Stimulated activated CD4-positive, alpha-beta T cell treated with anti-CD3 and anti-CD28 coated beads, Interleukin-12 subunit alpha, Interleukin-12 subunit beta, amount 100 ng/mL, for 48 hours (primary cell): Measurements from ENCODE around the gene TRAPPC13.
"Not testable (repeated sequence)": the region's sequence is repeated elsewhere in the genome, so short reads cannot be mapped to it uniquely, and the experiment has no call there.

ENCODE experiments used
- DNase-seq, 3 donors: peaks; one replicate each; pipeline ENCODE4 v3.0.0-alpha.2; 2020; ENCODE audit warnings: low read depth in 2 of 3, low spot score in 1 of 3

Gene TRAPPC13

DNA sequence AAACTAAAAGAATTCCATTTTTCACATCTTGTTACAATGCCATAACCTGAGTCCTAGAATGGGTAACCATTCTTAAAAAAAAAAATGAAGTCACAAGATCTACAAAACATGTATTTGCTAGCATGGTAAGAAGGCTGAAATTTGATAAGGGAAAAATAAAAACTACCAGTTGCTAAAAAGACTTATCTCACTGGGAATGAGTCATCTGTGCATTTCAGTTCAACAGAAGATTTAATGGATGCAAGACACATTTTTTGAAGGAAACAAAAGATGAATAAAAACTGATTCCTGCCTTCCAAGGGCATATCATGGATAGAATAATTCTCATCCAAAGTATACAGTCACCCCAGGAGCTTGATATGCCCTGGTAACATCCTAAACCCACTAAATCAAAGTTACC, 49.9 kb downstream of the TRAPPC13 start:
- no peak for DNase-seq

DNA sequence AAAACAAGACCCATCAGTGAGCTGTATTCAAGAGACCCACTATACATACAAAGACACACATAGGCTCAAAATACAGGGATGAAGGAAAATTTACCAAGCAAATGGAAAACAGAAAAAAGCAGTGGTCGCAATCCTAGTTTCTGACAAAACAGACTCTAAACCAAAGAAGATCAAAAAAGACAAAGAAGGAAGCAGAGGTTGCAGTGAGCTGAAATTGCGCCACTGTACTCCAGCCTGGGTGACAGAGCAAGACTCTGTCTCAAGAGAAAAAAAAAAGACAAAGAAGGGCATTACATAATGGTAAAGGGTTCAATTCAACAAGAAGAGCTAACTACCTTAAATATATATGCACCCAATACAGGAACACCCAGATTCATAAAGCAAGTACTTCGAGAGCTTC, 51.2 kb downstream of the TRAPPC13 start:
- DNase-seq = not testable (repeated sequence)

DNA sequence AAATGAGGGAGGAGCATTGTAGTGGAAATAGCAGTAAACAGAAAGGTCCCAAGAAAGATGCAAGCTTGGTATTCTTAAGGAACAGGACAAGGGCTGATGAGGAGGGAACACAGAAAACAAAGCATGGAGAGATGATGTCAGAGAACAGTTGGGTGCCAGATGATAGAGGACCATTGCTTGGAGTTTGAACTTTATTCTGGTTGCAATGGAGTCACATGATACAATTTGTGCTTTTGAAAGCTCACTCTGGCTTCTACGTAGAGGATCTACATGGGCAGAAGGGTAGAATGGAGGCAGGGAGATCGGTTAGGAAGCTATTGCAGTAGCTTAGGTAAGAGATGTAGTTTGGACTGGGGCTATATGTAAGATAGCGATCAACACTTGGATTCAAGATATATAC, 57.3 kb downstream of the TRAPPC13 start:
- DNase-seq = no peak

DNA sequence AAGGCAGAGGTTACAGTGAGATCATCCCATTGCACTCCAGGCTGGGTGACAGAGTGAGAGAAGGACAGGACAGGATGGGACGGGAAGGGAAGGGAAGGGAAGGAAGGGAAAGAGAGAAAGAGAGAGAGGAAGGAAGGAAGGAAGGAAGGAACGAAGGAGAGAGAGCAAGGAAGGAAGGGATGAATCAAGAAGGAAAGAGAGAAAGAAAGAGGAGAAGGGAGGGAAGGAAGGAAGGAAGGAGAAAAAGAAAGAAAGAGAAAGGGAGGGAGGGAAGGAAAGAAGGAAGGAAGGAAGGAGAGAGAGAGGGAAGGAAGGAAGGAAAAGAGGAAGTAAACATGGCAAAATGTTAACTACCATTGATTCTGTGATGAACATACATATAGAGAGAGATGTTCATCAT, 68.3 kb downstream of the TRAPPC13 start:
- no peak for DNase-seq

DNA sequence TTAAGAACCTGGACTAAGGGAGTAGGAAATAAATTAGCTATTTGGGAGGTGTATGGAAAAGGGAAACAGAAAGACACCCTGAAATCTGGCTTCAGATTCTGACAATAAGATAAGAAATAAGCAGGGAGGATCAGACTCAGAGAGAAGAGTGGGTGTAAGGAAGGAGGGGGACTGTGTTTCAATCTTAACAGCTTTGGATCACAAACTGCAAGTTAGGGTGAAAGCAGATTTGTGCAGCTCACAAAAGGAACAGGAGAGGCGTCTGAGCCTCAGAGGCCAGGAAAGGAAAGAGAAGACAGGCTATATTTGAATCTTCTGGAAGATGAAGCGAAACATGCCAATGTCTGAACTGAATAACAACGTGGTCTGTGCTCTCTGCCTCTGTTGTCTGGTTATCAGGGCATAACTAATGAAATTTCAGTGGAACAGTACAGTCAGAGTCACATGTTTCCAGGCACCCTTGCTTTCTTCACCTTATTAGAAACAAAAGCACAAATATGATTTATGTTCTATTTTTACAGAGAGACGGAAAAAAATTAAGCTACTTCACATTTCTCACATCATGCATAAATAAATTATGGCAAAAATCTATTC, 70.4 kb downstream of the TRAPPC13 start:
- no peak for DNase-seq

DNA sequence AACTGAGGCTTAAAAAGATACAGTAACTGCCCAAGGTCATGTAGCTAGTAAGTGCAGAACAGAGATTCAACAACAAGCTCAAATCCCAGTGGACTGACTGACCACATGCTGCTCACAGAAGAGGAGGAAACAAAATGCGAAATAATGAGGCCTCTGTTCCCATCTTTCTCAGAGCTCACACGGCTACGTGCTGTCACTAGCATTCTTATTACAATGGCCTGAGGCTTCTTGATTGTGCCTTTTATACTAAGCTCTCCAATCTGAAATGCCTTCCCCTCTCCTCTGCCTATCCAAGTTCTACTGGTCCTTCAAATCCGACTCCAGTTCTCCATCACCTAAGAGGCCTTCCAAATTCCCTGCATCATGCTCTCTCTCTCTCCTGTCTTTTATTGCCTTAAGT, 71.1 kb downstream of the TRAPPC13 start:
- no peak for DNase-seq

DNA sequence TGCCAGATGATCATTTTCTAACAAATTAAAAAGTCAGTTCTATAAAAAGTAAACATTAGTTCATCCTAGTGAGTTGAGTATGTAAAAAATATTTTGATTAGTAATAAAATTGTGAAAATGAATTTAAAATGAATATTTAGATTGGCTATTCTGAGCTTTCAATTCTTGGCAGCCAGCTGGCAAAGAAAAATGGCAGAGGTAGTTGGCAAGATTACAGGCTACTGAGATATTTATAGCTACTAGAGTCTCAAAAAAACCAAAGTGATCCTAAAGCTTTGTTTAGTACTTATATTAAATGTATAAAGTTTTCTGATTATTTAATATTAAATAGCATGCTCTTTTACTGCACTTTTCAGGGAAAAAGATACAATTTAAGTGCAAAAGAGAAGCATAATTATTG, 72.1 kb downstream of the TRAPPC13 start:
- DNase-seq = no peak

DNA sequence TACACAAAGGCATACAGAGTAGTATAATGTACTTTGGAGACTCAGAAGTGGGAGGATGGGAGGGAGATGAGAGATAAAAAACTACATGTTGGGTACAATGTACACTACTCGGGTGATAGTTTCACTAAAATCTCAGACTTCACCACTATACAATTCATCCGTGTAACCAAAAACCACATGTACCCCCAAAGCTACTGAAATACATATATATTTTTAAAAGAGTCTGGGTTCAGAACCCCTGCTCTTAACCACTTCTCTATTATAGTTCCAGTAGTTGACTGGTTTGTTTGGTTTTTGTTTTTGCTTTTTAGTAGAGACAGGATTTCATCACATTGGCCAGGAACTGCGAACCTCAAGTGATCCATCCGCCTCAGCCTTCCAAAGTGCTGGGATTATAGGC, 74.5 kb downstream of the TRAPPC13 start:
- no peak for DNase-seq

DNA sequence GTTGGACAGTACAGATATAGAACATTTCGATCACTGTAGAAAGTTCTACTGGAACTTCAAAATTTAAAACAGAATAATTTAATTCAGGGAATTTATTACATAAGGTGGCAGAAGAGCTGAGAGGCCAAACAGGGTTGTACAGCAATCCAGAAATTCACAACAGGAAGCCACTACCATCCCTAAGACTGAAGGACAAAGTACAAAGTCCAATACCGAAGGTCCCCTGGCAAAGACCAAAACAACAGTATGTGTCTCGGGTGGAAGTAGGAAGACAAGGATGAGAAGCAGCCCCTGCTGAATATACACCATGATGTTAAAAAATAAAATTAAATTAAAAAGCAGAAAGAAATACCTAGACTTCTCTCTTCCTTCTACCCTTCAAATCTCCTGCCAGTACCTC, 77.2 kb downstream of the TRAPPC13 start:
- DNase-seq = no peak

DNA sequence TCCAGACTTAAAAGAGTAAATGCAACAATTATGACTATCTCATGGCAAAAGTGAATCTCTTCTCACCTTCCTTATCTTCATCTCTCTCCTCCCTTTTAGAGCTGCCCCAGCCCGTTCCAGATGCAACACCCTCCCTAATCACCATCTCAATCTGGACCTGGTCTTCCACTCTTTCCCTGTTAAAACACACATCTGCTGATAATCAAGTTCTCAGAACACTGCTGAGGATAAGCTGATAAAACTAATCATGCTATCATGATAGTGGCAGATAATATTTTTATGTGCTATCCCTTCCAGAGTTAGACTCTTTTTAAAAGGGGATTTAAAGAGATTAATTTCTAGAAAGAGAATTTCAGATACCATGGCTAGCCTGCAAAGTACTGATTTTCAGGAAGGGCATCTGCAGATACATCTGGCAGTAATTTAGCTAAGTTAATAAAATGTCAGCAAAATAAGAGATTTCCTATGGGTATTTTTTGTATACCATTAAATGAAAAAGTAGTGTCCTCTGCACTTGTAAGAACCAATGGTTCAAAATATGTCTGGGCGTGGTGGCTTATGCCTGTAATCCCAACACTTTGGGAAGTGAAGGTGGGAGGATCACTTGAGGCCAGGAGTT, 79.9 kb downstream of the TRAPPC13 start:
- no peak for DNase-seq

DNA sequence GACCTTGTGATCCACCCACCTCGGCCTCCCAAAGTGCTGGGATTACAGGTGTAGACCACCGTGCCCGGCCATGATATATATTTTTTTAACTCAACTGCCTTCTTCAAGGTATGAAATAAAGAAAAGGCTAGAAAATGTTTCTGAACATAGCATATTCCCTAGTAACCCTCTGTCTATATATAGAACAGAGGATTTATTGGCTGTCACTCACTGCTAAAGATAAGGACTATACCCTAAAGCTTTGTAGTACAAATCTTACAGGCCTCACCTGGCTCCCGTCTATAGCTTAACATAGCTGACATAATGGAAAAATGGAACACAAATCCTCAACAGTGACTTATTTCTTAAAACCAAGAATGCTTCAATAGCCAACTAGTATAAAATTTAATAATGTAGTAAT, 82.8 kb downstream of the TRAPPC13 start:
- DNase-seq = no peak

DNA sequence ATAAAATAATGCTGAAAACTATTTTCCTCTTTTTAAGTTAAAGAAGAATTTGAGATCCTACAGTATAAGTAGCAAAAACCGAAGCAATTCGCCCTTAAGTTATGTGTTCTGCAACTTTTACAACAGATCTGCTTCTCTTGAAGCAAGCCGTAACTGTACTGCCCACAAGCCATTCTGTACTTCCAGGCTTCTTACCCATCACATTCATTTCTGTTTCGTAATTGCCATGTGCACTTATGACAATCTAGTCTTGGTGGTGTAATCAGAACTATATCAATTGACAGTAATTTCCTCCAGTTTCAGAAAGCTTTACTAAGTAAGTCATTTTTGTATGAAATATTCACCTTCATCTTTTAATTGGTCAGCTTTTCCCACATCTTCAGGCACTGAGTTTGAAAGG, 83.3 kb downstream of the TRAPPC13 start:
- DNase-seq = no peak
